ENCODE measurements around the gene TREX2. TPM values are rescaled to one million over a fixed set of nuclear protein-coding genes. Genes with fewer than 3 reads are reported as not detected.

Gene TREX2
- total RNA-seq, 1 donor, result 3.3 TPM

DNA sequence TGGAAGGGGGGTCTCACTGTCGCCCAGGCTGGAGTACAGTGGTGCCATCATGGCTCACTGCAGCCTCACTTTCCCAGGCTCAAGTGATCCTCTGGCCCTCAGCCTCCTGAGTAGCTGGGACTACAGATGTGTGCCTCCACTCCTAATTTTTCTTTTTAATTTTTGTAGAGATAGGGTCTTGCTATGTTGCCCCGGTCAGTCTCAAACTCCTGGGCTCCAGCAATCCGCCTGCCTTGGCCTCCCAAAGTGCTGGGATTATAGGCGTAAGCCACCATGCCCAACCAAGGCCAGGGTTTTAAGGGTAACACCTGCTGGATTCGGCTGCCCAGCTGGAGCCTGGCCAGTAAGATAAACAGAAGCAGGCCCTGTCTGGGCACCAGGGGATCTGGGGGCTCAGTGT lies 3.4 kb downstream of the TREX2 start:
- H3K9me3 ChIP-seq (ENCODE audit: low read depth, low read length), result no peaks in the 10 kb centered on the region
- H3K79me2 ChIP-seq (ENCODE audit: insufficient read depth, low read length), result no peaks in the 10 kb centered on the region
- H4K20me1 ChIP-seq (ENCODE audit: insufficient read depth, low read length), result no peaks in the 10 kb centered on the region
- TF ChIP-seq, protein P1, sequence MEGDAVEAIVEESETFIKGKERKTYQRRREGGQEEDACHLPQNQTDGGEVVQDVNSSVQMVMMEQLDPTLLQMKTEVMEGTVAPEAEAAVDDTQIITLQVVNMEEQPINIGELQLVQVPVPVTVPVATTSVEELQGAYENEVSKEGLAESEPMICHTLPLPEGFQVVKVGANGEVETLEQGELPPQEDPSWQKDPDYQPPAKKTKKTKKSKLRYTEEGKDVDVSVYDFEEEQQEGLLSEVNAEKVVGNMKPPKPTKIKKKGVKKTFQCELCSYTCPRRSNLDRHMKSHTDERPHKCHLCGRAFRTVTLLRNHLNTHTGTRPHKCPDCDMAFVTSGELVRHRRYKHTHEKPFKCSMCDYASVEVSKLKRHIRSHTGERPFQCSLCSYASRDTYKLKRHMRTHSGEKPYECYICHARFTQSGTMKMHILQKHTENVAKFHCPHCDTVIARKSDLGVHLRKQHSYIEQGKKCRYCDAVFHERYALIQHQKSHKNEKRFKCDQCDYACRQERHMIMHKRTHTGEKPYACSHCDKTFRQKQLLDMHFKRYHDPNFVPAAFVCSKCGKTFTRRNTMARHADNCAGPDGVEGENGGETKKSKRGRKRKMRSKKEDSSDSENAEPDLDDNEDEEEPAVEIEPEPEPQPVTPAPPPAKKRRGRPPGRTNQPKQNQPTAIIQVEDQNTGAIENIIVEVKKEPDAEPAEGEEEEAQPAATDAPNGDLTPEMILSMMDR (IDR thresholded peaks at IDR 0.05; ENCODE audit: extremely low read depth, low read depth, low read length), result no peak
- no peak overlapping the region for H2AFZ ChIP-seq (ENCODE audit: low read length)
- H3K4me1 ChIP-seq (ENCODE audit: insufficient read depth, low read length), result no peaks in the 10 kb centered on the region
- no peak overlapping the region for H3K4me3 ChIP-seq (ENCODE audit: insufficient read depth, low read length)
- no peaks in the 10 kb centered on the region for H3K36me3 ChIP-seq (ENCODE audit: insufficient read depth, low read length)
- H3K4me2 ChIP-seq (ENCODE audit: insufficient read depth, low read length), result no peak overlapping the region
- no peak overlapping the region for H3K27ac ChIP-seq (ENCODE audit: low read depth, low read length)
- H3K27me3 ChIP-seq (ENCODE audit: insufficient read depth, low read length), result no peaks in the 10 kb centered on the region
- DNase-seq (ENCODE audit: insufficient read length, low spot score, missing footprints), result peak; percentile 27

DNA sequence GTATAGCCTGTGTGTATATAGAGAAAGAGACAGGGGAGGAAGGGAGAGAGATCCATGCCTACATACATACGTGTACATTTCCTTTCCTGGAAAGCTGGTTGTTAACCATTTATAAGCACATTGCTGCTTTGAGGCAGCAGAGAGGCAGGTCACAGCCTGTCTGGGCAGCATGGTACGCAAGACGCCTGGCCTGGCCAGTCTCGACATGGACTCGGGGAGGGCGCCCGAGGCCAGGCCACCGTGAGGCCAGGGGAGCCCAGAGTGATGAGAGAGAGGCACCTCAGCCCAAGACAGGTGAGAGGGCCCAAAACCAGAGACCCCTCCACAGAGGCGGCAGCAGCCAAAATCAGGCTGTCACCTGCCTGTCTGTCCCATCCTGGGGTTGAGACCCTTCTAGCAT lies 3.9 kb downstream of the TREX2 start:
- Histone ChIP-seq H3K4me3 (ENCODE audit: insufficient read depth, low read length) (no peak overlapping the region), H4K20me1 (ENCODE audit: insufficient read depth, low read length) (no peaks in the 10 kb centered on the region), H3K9me3 (ENCODE audit: low read depth, low read length) (no peaks in the 10 kb centered on the region), H2AFZ (ENCODE audit: low read length) (no peak overlapping the region), H3K27ac (ENCODE audit: low read depth, low read length) (no peak overlapping the region), H3K79me2 (ENCODE audit: insufficient read depth, low read length) (no peaks in the 10 kb centered on the region), H3K4me1 (ENCODE audit: insufficient read depth, low read length) (no peaks in the 10 kb centered on the region), H3K27me3 (ENCODE audit: insufficient read depth, low read length) (no peaks in the 10 kb centered on the region), H3K36me3 (ENCODE audit: insufficient read depth, low read length) (no peaks in the 10 kb centered on the region), H3K4me2 (ENCODE audit: insufficient read depth, low read length) (no peak overlapping the region)
- TF ChIP-seq, protein P1 (IDR thresholded peaks at IDR 0.05; ENCODE audit: extremely low read depth, low read depth, low read length), result no peak
- peak; percentile 62 for DNase-seq (ENCODE audit: insufficient read length, low spot score, missing footprints)

DNA sequence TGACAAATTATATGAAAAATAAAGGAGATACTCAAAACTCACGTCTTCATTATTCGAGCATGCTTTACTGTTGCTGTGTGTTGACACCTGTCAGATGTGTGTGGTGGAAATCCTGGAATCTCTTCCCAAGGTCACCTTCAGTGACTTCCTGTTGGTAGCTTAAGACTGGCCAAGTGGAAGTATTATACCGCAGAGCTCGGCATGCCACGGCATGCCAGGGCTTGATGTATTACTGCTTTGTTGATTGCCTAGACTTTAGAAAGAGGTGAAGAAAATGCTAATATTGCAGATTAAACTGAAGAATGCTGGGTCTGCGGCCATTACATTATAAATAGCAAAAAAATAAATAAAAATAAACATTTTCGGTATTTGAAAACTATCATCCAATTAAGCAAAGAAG lies 4.6 kb downstream of the TREX2 start:
- H3K9me3 ChIP-seq (ENCODE audit: low read depth, low read length), result no peaks in the 10 kb centered on the region
- no peak overlapping the region for H2AFZ ChIP-seq (ENCODE audit: low read length)
- H3K27me3 ChIP-seq (ENCODE audit: insufficient read depth, low read length), result no peaks in the 10 kb centered on the region
- H3K79me2 ChIP-seq (ENCODE audit: insufficient read depth, low read length), result no peaks in the 10 kb centered on the region
- H3K36me3 ChIP-seq (ENCODE audit: insufficient read depth, low read length), result no peaks in the 10 kb centered on the region
- no peaks in the 10 kb centered on the region for H3K4me1 ChIP-seq (ENCODE audit: insufficient read depth, low read length)
- H4K20me1 ChIP-seq (ENCODE audit: insufficient read depth, low read length), result no peaks in the 10 kb centered on the region
- H3K27ac ChIP-seq (ENCODE audit: low read depth, low read length), result no peak overlapping the region
- no peak overlapping the region for H3K4me2 ChIP-seq (ENCODE audit: insufficient read depth, low read length)
- H3K4me3 ChIP-seq (ENCODE audit: insufficient read depth, low read length), result no peak overlapping the region
- TF ChIP-seq, protein P1 (IDR thresholded peaks at IDR 0.05; ENCODE audit: extremely low read depth, low read depth, low read length), result no peak
- no peak for DNase-seq (ENCODE audit: insufficient read length, low spot score, missing footprints)

DNA sequence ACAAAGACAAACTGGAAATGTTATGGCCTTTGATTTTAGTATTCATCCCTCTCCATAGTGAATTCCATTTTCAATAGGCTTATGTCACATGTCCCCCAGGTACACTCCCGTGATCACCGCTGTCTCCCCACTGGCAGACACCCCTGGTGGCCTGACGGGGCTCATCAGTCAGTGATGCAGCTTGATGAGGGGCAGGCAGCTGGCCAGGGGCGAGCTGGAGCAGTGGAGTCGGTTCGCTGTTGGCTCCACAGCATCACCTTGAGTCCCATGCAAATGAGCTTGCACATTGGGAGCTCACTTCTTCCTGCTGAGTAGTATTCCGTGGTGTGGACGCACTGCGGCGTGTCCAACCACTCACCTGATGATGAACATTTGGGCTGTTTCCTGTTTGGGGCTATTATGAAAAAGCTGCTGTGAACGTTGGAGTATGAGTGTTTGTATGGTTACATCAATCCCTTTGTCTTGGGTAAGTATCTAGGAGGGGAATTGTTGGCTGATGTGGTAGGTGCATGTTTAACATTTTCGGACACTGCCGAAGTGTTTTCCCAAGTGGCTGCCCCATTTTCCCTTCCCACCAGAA lies 5.2 kb downstream of the TREX2 start:
- H3K79me2 ChIP-seq (ENCODE audit: insufficient read depth, low read length), result no peaks in the 10 kb centered on the region
- H3K4me2 ChIP-seq (ENCODE audit: insufficient read depth, low read length), result no peak overlapping the region
- H3K4me3 ChIP-seq (ENCODE audit: insufficient read depth, low read length), result no peak overlapping the region
- TF ChIP-seq, protein P1 (IDR thresholded peaks at IDR 0.05; ENCODE audit: extremely low read depth, low read depth, low read length), result no peak
- no peak overlapping the region for H3K27ac ChIP-seq (ENCODE audit: low read depth, low read length)
- no peaks in the 10 kb centered on the region for H3K27me3 ChIP-seq (ENCODE audit: insufficient read depth, low read length)
- H3K9me3 ChIP-seq (ENCODE audit: low read depth, low read length), result no peaks in the 10 kb centered on the region
- H2AFZ ChIP-seq (ENCODE audit: low read length), result no peak overlapping the region
- no peaks in the 10 kb centered on the region for H4K20me1 ChIP-seq (ENCODE audit: insufficient read depth, low read length)
- H3K36me3 ChIP-seq (ENCODE audit: insufficient read depth, low read length), result no peaks in the 10 kb centered on the region
- H3K4me1 ChIP-seq (ENCODE audit: insufficient read depth, low read length), result no peaks in the 10 kb centered on the region
- DNase-seq (ENCODE audit: insufficient read length, low spot score, missing footprints), result no peak
